ENCODE data around the gene ZNF26. TPM values are rescaled to one million over a fixed set of nuclear protein-coding genes. Genes with fewer than 3 reads are reported as not detected.

The ZNF26 gene
- total and polyA plus RNA-seq, 2 of the 8 experiments (the other 6 are each of a cell fraction or from before 2014, with no cell fraction given), result 5.8 to 8.4 TPM

- peak within 1 kb of the TSS; percentile 100 for H4K91ac ChIP-seq (replicated peaks; ENCODE audit: insufficient read length, low read length)
- POLR2A ChIA-PET (ENCODE audit: partially characterized antibody), result interaction anchor here (0.9 to 4.1 kb wide), 13 partner anchors 10 to 144 kb away, joined by 3 to 24 read pairs (median 7); partner anchors contain the start of genes ZNF10, ZNF140, ZNF26 and ZNF268
- no peak within 1 kb of the TSS for H3K14ac ChIP-seq (ENCODE audit: insufficient read length)
- H4K8ac ChIP-seq (ENCODE audit: extremely low read depth, insufficient read depth, low read length), result peak within 1 kb of the TSS; percentile 100
- H2BK5ac ChIP-seq (ENCODE audit: low read depth, low read length), result peak within 1 kb of the TSS; percentile 99
- H3K27ac ChIP-seq (ENCODE audit: low read depth, low read length), result peak within 1 kb of the TSS; percentile 96
- H3K4ac ChIP-seq (replicated peaks; ENCODE audit: insufficient read length, low read depth, low read length), result peak within 1 kb of the TSS; percentile 85
- peak within 1 kb of the TSS; percentile 57 to 73 for H3K4me2 ChIP-seq (ENCODE audit: insufficient read depth in 1 of 2, low read depth in 2 of 2, low read length in 2 of 2)
- H3K23ac ChIP-seq (ENCODE audit: insufficient read length), result no peak within 1 kb of the TSS
- no peaks in the 10 kb centered on the region for H4K20me1 ChIP-seq (replicated peaks in 1 of 2; ENCODE audit: control insufficient read depth in 1 of 2, insufficient read depth in 2 of 2, low read length in 2 of 2)
- peak; percentile 45 for FAIRE-seq
- no peak within 1 kb of the TSS for H2BK20ac ChIP-seq (ENCODE audit: low read length)
- no peak within 1 kb of the TSS; the same call in 1 of the 2 replicates for H2AFZ ChIP-seq (ENCODE audit: low read length)
- H3K9ac ChIP-seq (replicated peaks in 1 of 4; ENCODE audit: extremely low read depth in 1 of 4, low read depth in 3 of 4, low read length in 3 of 4), result peak within 1 kb of the TSS; percentile 88 to 95 (median 94)
- H2BK120ac ChIP-seq (replicated peaks; ENCODE audit: low read depth, low read length), result no peak within 1 kb of the TSS
- H3K36me3 ChIP-seq (ENCODE audit: control insufficient read depth in 2 of 4, insufficient read depth in 4 of 4, low read length in 3 of 4), result peaks cover 8 to 34% (median 19%) of the 10 kb centered on the region in 4 experiments; a peak in 7 of 8 replicates
- H3K27me3 ChIP-seq (replicated peaks in 1 of 4; ENCODE audit: control insufficient read depth in 3 of 4, extremely low read depth in 1 of 4, insufficient read depth in 3 of 4, low read length in 3 of 4), result no peaks in the 10 kb centered on the region
- peak within 1 kb of the TSS; percentile 99 for H3K56ac ChIP-seq (replicated peaks; ENCODE audit: insufficient read length, low read depth, low read length)
- peak; percentile 87 to 94 for DNase-seq (ENCODE audit: low read depth in 1 of 2, low spot score in 2 of 2)
- H3K79me1 ChIP-seq (ENCODE audit: low read depth, low read length), result no peaks in the 10 kb centered on the region
- no peaks in the 10 kb centered on the region for H3K4me1 ChIP-seq (replicated peaks in 1 of 4; ENCODE audit: control insufficient read depth in 3 of 4, insufficient read depth in 4 of 4, low read length in 3 of 4)
- no peak within 1 kb of the TSS for H2AK5ac ChIP-seq (ENCODE audit: low read depth, low read length)
- H2BK12ac ChIP-seq (ENCODE audit: low read depth, low read length), result peak within 1 kb of the TSS; percentile 96; the same call in 1 of the 2 replicates
- H2BK15ac ChIP-seq (ENCODE audit: low read length), result peak within 1 kb of the TSS; percentile 100; the same call in 1 of the 2 replicates
- peaks cover 12 to 48% of the 10 kb centered on the region in 2 experiments for H3K79me2 ChIP-seq (ENCODE audit: control insufficient read depth in 1 of 2, insufficient read depth in 2 of 2, low read length in 2 of 2)
- H3K9me3 ChIP-seq (ENCODE audit: insufficient read depth in 2 of 2, low read depth in 1 of 2, low read length in 1 of 2), result peaks cover 42 to 46% of the 10 kb centered on the region in 2 experiments
- H3K4me3 ChIP-seq (ENCODE audit: extremely low read depth in 1 of 4, insufficient read depth in 2 of 4, low read depth in 3 of 4, low read length in 4 of 4), result peak within 1 kb of the TSS; percentile 73 to 85 (median 78)
- CTCF ChIA-PET (ENCODE audit: partially characterized antibody), result no interaction called here
- WGBS, 2 experiments (ENCODE audit: extremely low coverage in 1 of 2, insufficient coverage in 1 of 2, insufficient read length in 1 of 2, insufficient replicate concordance in 2 of 2, low coverage in 1 of 2, low lambda C conversion rate in 2 of 2, missing lambda C conversion rate in 1 of 2), result 1% methylated on average over 76 of the region's 103 CpGs; no CpG with 5 or more reads in 1 of the 2 experiments
- H4K5ac ChIP-seq (ENCODE audit: insufficient read length, low read depth, low read length), result peak within 1 kb of the TSS; percentile 98
- H3K23me2 ChIP-seq (ENCODE audit: low read depth, low read length), result no peaks in the 10 kb centered on the region
- peak within 1 kb of the TSS; percentile 100 for H3K18ac ChIP-seq (ENCODE audit: extremely low read depth, low read length)
- TF ChIP-seq USF2 (IDR thresholded peaks at IDR 0.05; ENCODE audit: low read length), result peak; percentile 88
- no peak for TF ChIP-seq ZNF274 (IDR thresholded peaks at IDR 0.05; ENCODE audit: borderline replicate concordance, extremely low read depth, low read length)
- TF ChIP-seq KDM4A (IDR thresholded peaks at IDR 0.05; ENCODE audit: low read depth, low read length, severe bottlenecking), result peak; percentile 90
- no peak for TF ChIP-seq EZH2 (IDR thresholded peaks at IDR 0.05; ENCODE audit: low read depth, low read length, severe bottlenecking)
- no peak for TF ChIP-seq CBX5 (IDR thresholded peaks at IDR 0.05; ENCODE audit: low read depth, low read length)
- TF ChIP-seq BACH1 (IDR thresholded peaks at IDR 0.05; ENCODE audit: low read length), result peak; percentile 89
- TF ChIP-seq BRCA1 (IDR thresholded peaks at IDR 0.05; ENCODE audit: low read depth, low read length), result no peak
- no peak for TF ChIP-seq SP2 (IDR thresholded peaks at IDR 0.05; ENCODE audit: low read length)
- TF ChIP-seq YY1 (IDR thresholded peaks at IDR 0.05; ENCODE audit: low read depth, low read length), result peak; percentile 6; the same call in 1 of the 2 replicates
These were observed 51.2 kb downstream of the ZNF26 start, which contains the start of gene ZNF84 for GRCh38 chr12:133037207-133038005. ZNF84 (plus strand) TSS chr12:133037509; CDS start chr12:133041468, 3,959 bp downstream.

All from H1 (cell line).